Fibroblast of mammary gland (primary cell): ENCODE results near the gene TMEM254.
"Not testable (repeated sequence)": the region's sequence is repeated elsewhere in the genome, so short reads cannot be mapped to it uniquely, and the experiment has no call there.

Experiments used
- DNase-seq: peaks from one replicate; pipeline ENCODE4 v3.0.0-alpha.2; 2010; ENCODE audit warnings: low read depth
- H3K4me3 ChIP-seq: 2 replicates; pipeline ENCODE4 v1.5.1; 2011; ENCODE audit warnings: low read depth, mild to moderate bottlenecking, low read length, moderate library complexity; ENCODE audit not compliant: control insufficient read depth
- CTCF ChIP-seq: conservative IDR thresholded peaks from 2 replicates; pipeline ENCODE4 v1.5.1; 2011; ENCODE audit warnings: low read depth, low read length, inconsistent platforms; ENCODE audit not compliant: control insufficient read depth, insufficient read depth

TMEM254 gene

GRCh38 chr10:80078448-80079311 lies at the start of gene TMEM254:
TMEM254 (plus strand) TSS chr10:80078665; CDS start chr10:80078700, 35 bp downstream.
- no peak for TF ChIP-seq CTCF
- peak; percentile 88 for DNase-seq
- peak within 1 kb of the TSS; percentile 96 for H3K4me3 ChIP-seq

- not testable (repeated sequence) for DNase-seq, H3K4me3 ChIP-seq
These were observed 49.3 kb upstream of the TMEM254 start for GRCh38 chr10:80029205-80029604.

GRCh38 chr10:80029865-80030264 lies 48.6 kb upstream of the TMEM254 start:
- DNase-seq: not testable (repeated sequence)

GRCh38 chr10:80032503-80032902 lies 46.0 kb upstream of the TMEM254 start:
- no peak for DNase-seq
- no peak for TF ChIP-seq CTCF
- H3K4me3 ChIP-seq: no peak overlapping the region

More at GRCh38 chr10:80029865-80030264, 48.6 kb upstream of the TMEM254 start:
- not testable (repeated sequence) for H3K4me3 ChIP-seq

- not testable (repeated sequence) for H3K4me3 ChIP-seq, DNase-seq
These were observed 43.7 kb upstream of the TMEM254 start for GRCh38 chr10:80034766-80035165.

- H3K4me3 ChIP-seq, DNase-seq: not testable (repeated sequence)
These were observed 43.0 kb upstream of the TMEM254 start for GRCh38 chr10:80035430-80035829.

GRCh38 chr10:80036921-80037500 lies 41.5 kb upstream of the TMEM254 start:
- not testable (repeated sequence) for DNase-seq, H3K4me3 ChIP-seq

- not testable (repeated sequence) for H3K4me3 ChIP-seq, DNase-seq
These were observed 40.2 kb upstream of the TMEM254 start for GRCh38 chr10:80038226-80038625.

GRCh38 chr10:80041162-80041561 lies 37.3 kb upstream of the TMEM254 start:
- no peak for DNase-seq
- TF ChIP-seq CTCF: no peak
- no peak overlapping the region for H3K4me3 ChIP-seq

- DNase-seq, H3K4me3 ChIP-seq: not testable (repeated sequence)
These were observed 33.5 kb upstream of the TMEM254 start for GRCh38 chr10:80044935-80045334.
